ENCODE results near the gene HNF4A. TPM values are rescaled to one million over a fixed set of nuclear protein-coding genes. Genes with fewer than 3 reads are reported as not detected.

Gene HNF4A
- polyA plus RNA-seq, 1 of the 3 experiments (the other 2 are of a cell fraction), result not detected

DNA sequence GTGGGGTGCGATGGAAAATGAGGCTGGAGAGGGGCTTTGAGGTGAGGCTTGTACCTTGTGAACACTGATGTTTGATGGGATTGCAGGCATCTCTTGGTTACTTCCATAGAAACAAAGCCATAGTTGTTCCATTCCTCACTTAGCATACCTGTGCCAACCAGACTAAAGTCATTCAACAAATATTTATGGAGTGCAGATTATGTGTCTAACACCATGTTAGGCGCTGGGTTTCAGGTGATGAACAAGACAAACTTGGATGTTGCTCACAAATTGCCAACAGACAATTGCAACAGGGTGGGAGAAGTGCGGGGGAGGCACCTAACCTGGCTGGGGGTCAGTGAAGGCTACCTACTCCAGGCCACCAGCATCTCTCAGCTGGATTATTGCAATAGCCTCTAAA, 121.7 kb downstream of the HNF4A start:
- ChIA-PET CTCF (interaction anchor here (1.3 kb wide), 1 partner anchor 16 kb away, joined by 3 read pairs; no protein-coding TSS in a partner anchor), POLR2A (no interaction called here)
- Histone ChIP-seq H3K27ac (ENCODE audit: low read depth in 2 of 2, low read length in 1 of 2) (no peak overlapping the region), H2AFZ (ENCODE audit: low read depth) (no peak overlapping the region), H3K9me2 (no peaks in the 10 kb centered on the region), H3K4me1 (ENCODE audit: control insufficient read depth in 1 of 2, insufficient read depth in 2 of 2, low read depth in 1 of 2, low read length in 1 of 2) (peaks cover 0 to 16% of the 10 kb centered on the region in 2 experiments; a peak in 2 of 4 replicates), H3K79me2 (ENCODE audit: insufficient read depth) (peaks cover 29% of the 10 kb centered on the region; the same call in 1 of the 2 replicates), H3K4me2 (peak overlapping the region; percentile 85), H3K9me3 (no peaks in the 10 kb centered on the region), H4K20me1 (ENCODE audit: insufficient read depth) (no peaks in the 10 kb centered on the region), H3K4me3 (ENCODE audit: low read depth in 2 of 2, low read length in 1 of 2) (peak overlapping the region in 1 of 2 experiments; percentile 82; a peak in 2 of 4 replicates), H3K36me3 (replicated peaks in 1 of 2; ENCODE audit: control insufficient read depth in 1 of 2, insufficient read depth in 2 of 2, low read length in 1 of 2) (peaks cover 3 to 19% of the 10 kb centered on the region in 2 experiments), H3K27me3 (ENCODE audit: insufficient read depth) (no peaks in the 10 kb centered on the region), H3K9ac (no peak overlapping the region), H3F3A (replicated peaks; ENCODE audit: insufficient read depth) (peaks cover 6% of the 10 kb centered on the region)
- 89% methylated on average over 3 of the region's 3 CpGs for WGBS (ENCODE audit: low lambda C conversion rate)
- no peak for TF ChIP-seq NRF1 (IDR thresholded peaks at IDR 0.05; ENCODE audit: low read depth, low read length)
- TF ChIP-seq, protein P1, sequence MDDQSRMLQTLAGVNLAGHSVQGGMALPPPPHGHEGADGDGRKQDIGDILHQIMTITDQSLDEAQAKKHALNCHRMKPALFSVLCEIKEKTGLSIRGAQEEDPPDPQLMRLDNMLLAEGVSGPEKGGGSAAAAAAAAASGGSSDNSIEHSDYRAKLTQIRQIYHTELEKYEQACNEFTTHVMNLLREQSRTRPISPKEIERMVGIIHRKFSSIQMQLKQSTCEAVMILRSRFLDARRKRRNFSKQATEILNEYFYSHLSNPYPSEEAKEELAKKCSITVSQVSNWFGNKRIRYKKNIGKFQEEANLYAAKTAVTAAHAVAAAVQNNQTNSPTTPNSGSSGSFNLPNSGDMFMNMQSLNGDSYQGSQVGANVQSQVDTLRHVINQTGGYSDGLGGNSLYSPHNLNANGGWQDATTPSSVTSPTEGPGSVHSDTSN (IDR thresholded peaks at IDR 0.05), result no peak
- TF ChIP-seq, protein P2, sequence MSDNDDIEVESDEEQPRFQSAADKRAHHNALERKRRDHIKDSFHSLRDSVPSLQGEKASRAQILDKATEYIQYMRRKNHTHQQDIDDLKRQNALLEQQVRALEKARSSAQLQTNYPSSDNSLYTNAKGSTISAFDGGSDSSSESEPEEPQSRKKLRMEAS (IDR thresholded peaks at IDR 0.05; ENCODE audit: low read depth), result no peak
- TF ChIP-seq CHD2 (IDR thresholded peaks at IDR 0.05; ENCODE audit: low read length, partially characterized antibody), result no peak
- TF ChIP-seq REST (IDR thresholded peaks at IDR 0.05; ENCODE audit: low read depth, low read length), result no peak
- TF ChIP-seq RFX5 (IDR thresholded peaks at IDR 0.05; ENCODE audit: low read length), result no peak
- DNase-seq, result no peak

- POLR2A ChIA-PET, result no interaction called here
- TF ChIP-seq RXRA (IDR thresholded peaks at IDR 0.05; ENCODE audit: borderline replicate concordance, low read depth), result no peak
- TF ChIP-seq SMC3 (IDR thresholded peaks at IDR 0.05; ENCODE audit: low read depth, low read length), result no peak
- TF ChIP-seq CHD2 (IDR thresholded peaks at IDR 0.05; ENCODE audit: low read length, partially characterized antibody), result no peak
- TF ChIP-seq NRF1 (IDR thresholded peaks at IDR 0.05; ENCODE audit: low read depth, low read length), result no peak
- no peak for TF ChIP-seq TEAD4 (IDR thresholded peaks at IDR 0.05; ENCODE audit: borderline replicate concordance, insufficient read depth)
- no peak for TF ChIP-seq FOSL2 (IDR thresholded peaks at IDR 0.05; ENCODE audit: borderline replicate concordance, low read depth)
- no peak for TF ChIP-seq GABPA (IDR thresholded peaks at IDR 0.05; ENCODE audit: low read depth)
- TF ChIP-seq, protein P3, sequence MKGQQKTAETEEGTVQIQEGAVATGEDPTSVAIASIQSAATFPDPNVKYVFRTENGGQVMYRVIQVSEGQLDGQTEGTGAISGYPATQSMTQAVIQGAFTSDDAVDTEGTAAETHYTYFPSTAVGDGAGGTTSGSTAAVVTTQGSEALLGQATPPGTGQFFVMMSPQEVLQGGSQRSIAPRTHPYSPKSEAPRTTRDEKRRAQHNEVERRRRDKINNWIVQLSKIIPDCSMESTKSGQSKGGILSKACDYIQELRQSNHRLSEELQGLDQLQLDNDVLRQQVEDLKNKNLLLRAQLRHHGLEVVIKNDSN (IDR thresholded peaks at IDR 0.05; ENCODE audit: borderline replicate concordance, low read depth), result no peak
- no peak for TF ChIP-seq NFIC (IDR thresholded peaks at IDR 0.05; ENCODE audit: borderline replicate concordance)
- no peak for TF ChIP-seq EP300 (IDR thresholded peaks at IDR 0.05; ENCODE audit: borderline replicate concordance in 1 of 2, low read depth in 1 of 2, low read length in 1 of 2)
- TF ChIP-seq SIN3A (IDR thresholded peaks at IDR 0.05; ENCODE audit: borderline replicate concordance, low read depth, low read length), result no peak
- TF ChIP-seq REST (IDR thresholded peaks at IDR 0.05; ENCODE audit: low read depth, low read length), result no peak
- TF ChIP-seq, protein P1 (IDR thresholded peaks at IDR 0.05), result no peak
- TF ChIP-seq JUND (IDR thresholded peaks at IDR 0.05), result no peak
Measured at GRCh38 chr20:44478206-44478605, 122.7 kb downstream of the HNF4A start.

More at GRCh38 chr20:44478206-44478605, 122.7 kb downstream of the HNF4A start:
- Histone ChIP-seq H3K4me2 (no peak overlapping the region), H3K27me3 (ENCODE audit: insufficient read depth) (no peaks in the 10 kb centered on the region), H3K9me2 (no peaks in the 10 kb centered on the region), H3K9ac (no peak overlapping the region), H3K4me1 (ENCODE audit: control insufficient read depth in 1 of 2, insufficient read depth in 2 of 2, low read depth in 1 of 2, low read length in 1 of 2) (peaks cover 0 to 16% of the 10 kb centered on the region in 2 experiments; a peak in 2 of 4 replicates), H3F3A (replicated peaks; ENCODE audit: insufficient read depth) (peaks cover 6% of the 10 kb centered on the region), H3K9me3 (no peaks in the 10 kb centered on the region), H3K79me2 (ENCODE audit: insufficient read depth) (peaks cover 29% of the 10 kb centered on the region; the same call in 1 of the 2 replicates), H3K27ac (ENCODE audit: low read depth in 2 of 2, low read length in 1 of 2) (no peak overlapping the region), H2AFZ (ENCODE audit: low read depth) (no peak overlapping the region), H3K36me3 (replicated peaks in 1 of 2; ENCODE audit: control insufficient read depth in 1 of 2, insufficient read depth in 2 of 2, low read length in 1 of 2) (peaks cover 4 to 21% of the 10 kb centered on the region in 2 experiments), H4K20me1 (ENCODE audit: insufficient read depth) (no peaks in the 10 kb centered on the region), H3K4me3 (ENCODE audit: low read depth in 2 of 2, low read length in 1 of 2) (no peak overlapping the region)
- DNase-seq, result no peak
- CTCF ChIA-PET, result no interaction called here
- WGBS (ENCODE audit: low lambda C conversion rate), result 90% methylated on average over 6 of the region's 6 CpGs
